NCI-H774 (cell line): ENCODE data around the gene PLAAT5.
"Not testable (repeated sequence)": the region's sequence is repeated elsewhere in the genome, so short reads cannot be mapped to it uniquely, and the experiment has no call there.

ENCODE experiments used
- DNase-seq: peaks from one replicate; lab custom pipeline; 2025; lab: John Stamatoyannopoulos, UW

The PLAAT5 gene, protein sequence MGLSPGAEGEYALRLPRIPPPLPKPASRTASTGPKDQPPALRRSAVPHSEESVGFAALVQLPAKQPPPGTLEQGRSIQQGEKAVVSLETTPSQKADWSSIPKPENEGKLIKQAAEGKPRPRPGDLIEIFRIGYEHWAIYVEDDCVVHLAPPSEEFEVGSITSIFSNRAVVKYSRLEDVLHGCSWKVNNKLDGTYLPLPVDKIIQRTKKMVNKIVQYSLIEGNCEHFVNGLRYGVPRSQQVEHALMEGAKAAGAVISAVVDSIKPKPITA

DNA sequence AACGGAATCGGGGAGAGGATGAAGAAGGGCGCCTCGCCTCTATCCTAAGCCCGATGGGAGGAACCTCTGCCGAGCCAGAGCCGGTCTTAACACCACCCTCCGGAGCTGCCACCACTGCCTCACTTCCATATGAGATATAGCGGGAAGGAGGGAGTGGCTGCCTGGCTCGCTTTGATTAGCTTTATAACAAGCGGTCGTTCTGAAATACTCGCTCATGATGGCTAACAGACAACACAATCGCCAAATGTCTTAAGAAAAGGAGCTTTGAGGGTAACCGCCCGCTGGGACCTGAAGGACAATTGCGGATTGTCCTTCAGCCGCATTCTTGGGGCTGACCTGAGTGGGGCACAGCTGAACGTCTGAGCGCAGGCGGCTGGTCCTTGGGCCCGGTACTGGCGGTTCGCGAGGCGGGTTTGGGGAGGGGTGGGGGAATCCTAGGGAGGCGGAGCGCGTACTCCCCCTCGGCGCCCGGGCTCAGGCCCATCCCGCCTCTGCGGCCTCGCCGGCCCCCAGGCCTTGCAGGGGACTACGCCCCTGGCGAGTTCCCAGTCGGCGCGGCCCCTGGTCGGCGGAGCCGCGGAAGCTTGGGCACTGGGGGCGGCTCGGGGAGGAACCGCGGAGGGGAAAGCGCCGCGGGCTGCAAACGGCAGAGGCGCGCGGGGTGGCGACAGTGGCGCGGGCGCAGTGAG lies at the start of gene PLAAT5:
PLAAT5 (minus strand) TSS at position 617 of the 689 bp plus-strand sequence; CDS start at position 484, 133 bp downstream.
- DNase-seq, result no peak

DNA sequence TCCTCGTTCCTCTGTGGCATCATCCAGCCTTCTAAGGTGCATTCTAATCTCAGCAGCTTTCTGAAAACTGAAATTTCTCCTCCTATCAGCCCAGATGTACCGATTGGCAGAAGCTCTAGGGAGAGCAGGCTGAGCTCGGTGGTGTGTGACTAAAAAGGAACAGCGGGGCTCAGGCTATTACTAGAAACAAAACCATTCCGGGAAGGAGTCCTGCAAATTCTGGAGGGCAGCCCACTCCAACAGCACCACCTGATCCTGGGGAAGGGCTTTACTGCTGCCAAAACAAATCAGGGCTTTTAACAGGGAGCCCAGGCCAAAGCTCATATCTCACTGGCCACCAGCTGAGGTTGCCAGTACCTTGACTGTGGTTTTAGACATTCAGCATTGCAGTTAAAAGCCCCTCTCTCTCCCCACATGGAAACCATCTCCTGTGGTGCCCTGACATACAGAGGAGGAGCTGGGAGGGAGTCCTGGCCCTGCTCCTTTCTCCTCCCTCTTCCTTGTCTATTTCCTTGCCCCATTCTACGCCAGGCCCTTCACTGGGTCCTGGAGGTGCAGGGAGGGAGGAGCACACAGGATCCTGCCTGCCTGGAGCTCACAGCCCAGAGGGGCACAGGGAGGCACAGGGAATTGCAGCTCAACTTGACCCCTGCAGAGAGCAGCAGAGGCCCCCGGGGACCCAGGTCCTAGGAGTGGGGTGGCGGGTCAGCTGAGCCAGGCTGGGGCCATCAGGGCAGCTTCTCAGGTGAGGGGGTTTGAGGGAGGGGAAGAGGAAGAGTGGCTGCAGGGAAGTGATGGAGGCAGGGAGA lies 46.5 kb upstream of the PLAAT5 start:
- DNase-seq, result no peak

DNA sequence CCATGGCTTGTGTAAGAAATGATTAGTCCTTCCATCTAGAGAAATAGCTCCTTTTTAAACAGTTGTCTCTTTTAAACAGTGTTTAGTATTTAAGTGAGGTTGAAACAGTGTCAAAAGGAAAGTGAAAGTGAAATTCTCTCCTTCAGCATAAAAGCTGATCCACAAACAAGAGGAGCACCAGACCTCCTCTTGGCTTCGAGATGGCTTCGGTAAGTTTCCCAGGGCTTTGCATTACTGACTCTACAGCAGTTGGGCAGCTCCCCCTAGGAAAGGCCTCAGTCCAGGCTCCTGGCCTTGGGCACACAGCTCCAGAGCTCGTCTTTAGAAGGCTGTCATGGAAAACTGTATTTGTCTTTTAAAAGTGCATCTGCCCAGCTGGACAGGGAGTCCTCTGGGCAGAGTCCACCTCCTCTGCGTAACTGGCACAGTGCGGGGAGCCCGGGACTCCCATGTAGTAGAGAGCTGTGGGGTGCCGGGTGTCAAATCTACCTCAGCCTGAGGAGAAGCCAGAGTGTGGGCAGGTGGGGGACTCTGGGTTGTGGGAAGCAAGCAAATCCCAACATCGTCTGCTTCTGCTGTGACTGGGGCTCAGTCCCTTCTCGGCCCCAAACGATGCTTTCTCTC lies 45.8 kb upstream of the PLAAT5 start, which contains the start of gene PLAAT4:
PLAAT4 (plus strand) TSS at position 140 of the 624 bp plus-strand sequence; CDS start at position 201, 61 bp downstream.
- no peak for DNase-seq

DNA sequence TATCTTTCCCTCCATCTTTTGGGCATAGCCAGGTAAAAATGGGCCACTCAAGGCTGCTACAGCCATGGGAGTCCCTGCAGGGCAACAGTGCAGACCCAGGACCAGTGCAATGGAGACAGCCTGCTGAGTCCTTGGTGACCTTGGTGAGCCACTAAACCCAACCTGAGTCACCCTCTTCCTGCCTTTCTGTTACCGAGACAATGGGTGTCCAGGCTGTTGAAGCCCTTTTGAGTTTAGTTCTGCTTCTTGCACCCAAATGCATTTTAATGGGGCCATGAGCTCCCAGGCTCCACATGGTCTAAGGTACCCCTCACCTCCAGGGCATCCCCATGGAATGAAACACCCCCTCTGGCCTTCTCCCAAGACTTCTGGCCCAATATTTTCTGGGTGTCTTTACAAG lies 44.8 kb upstream of the PLAAT5 start:
- DNase-seq, result no peak

DNA sequence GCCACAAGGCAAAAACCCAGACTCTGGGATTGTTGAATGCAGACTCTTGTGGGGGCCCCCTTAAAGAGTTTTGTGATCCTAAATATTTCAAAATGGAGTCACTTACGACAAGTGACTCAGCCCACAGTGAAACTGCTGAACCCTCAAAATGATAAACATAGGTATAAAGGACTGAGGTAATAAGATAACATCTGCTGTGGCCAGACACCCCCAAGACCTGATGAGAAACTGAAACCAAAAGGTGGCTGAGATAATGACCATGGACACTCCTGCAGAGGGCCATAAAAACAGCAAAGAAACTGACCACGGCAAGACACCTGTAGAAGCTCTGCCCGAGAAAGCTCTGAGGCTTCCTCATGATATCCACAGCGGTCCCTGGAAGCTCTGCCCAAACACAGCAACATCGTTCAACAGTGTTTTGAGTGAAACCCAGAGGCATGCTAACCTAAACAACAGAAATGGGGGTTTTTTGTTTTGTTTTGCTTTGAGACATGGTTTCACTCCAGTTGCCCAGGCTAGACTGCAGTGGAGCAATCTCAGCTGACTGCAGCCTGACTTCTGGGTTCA lies 44.0 kb upstream of the PLAAT5 start:
- DNase-seq, result no peak

DNA sequence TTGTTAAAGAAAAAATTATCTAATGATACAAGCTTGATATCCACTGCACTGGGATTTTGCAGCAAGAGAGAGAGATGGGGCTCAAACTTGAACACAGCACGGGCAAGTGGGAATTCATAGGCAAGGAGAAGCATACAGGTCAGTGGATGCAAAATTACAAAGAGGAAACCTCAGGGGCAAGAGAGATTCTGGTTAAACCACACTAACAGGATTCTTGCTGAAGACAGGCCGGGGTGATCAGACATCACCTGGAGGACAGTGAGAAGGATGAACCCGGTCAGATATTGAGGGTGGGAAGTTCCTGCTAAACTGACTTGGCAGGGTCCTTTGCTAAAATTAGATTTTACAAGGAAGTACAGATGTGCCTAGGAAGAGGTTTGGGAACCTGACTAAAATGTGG lies 43.1 kb upstream of the PLAAT5 start:
- no peak for DNase-seq

DNA sequence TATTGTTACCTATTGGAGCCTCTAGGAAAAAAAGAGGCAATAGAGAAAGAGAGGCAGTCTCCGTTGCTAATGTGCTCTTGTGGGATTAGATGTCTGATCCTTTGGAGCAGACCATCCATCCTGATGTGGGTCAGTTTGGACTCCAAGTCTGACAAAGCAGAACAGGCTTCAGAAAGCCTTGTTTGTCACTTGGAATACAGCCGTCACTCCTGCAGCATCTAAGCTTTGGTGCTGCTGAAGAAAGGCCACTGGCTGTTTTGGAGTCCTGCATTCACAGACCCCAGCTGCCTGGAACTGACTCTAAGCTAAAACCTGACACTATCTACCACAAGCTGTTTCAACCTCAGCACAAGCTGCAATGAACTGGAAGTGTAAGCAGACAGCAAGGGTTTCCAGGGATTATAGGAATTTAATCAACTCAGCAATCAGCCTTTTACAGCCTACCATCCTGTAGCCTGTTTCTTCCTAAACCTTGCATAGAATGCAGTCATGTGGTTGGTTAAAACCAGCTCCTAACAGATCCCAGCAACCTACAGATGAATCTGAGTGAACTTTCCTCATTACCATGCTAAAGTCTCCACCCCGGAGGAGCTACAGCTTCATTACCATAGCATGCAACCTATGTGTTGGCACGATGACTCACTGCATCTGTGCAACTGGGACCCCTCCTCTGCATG lies 42.0 kb upstream of the PLAAT5 start:
- DNase-seq, result no peak

DNA sequence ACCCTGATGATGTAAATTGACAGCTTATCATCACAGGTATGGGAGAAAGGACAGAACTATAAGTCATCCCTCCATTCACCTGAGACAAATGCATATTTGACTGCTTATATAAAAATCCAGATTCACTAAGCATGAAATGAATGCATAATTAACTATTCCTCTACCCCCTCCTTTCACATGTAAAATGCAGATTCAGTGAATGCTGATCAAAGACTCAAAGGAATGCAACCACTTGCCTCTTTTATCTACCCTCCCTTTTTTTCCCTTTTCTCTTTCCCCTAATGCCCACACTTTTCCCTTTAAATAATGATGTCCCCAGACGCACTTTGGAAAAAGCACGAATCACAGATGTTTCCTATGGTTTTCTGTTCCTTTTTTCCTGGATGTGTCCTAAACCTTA lies 41.1 kb upstream of the PLAAT5 start:
- no peak for DNase-seq

DNA sequence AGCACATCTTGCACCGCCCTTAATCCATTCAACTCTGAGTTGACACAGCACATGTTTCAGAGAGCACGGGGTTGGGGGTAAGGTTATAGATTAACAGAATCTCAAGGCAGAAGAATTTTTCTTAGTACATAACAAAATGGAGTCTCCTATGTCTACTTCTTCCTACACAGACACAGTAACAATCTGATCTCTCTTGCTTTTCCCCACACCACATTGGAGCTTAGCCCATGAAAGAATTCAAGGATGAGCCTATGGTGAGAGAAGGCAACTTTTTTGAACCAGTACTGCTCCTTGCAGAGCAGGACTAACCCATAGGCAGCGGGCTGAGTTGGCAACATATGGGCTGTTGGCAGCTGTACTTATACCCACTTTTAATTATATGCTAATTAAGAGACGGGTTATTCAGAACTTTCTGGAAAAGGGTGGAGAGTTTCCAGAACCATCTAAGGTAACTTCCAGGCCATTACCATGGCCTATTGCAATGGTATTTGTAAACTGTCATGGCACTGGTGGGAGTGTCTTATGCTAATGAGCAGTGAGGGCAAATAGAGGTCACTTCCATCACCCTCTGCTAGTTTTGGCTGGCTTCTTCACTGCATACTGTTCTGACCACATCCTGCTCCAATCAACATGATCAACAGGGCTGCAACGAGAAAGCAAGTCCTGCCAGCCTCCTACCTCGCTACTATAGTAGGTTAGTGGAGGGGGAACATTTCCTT lies 40.3 kb upstream of the PLAAT5 start:
- DNase-seq, result not testable (repeated sequence)

DNA sequence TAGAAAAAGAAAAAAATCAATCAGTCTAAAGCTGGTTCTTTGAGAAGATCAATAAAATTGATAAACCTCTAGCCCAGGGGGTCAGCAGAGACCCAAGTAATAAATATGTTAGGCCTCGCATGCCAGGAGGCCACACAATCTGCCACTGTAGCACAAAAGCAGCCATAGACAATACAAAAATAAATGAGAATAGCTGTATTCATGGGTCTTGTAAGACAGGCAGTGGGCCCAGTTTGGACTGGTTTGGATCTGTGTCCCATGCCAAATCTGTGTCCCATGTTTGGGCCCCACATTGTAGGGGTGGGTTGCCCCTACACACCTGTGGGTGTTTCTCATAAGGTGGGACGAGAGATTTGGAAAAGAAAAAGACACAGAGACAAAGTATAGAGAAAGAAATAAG lies 39.1 kb upstream of the PLAAT5 start:
- DNase-seq, result no peak

DNA sequence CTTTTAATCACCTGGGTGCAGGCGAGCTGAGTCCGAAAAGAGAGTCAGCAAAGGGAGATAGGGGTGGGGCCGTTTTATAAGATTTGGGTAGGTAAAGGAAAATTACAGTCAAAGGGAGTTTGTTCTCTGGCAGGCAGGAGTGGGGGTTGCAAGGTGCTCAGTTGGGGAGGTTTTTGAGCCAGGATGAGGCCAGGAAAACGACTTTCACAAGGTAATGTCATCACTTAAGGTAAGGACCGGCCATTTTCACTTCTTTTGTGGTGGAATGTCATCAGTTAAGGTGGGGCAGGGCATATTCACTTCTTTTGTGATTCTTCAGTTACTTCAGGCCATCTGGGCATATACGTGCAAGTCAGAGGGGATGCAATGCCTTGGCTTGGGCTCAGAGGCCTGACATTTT lies 38.4 kb upstream of the PLAAT5 start:
- DNase-seq, result not testable (repeated sequence)

DNA sequence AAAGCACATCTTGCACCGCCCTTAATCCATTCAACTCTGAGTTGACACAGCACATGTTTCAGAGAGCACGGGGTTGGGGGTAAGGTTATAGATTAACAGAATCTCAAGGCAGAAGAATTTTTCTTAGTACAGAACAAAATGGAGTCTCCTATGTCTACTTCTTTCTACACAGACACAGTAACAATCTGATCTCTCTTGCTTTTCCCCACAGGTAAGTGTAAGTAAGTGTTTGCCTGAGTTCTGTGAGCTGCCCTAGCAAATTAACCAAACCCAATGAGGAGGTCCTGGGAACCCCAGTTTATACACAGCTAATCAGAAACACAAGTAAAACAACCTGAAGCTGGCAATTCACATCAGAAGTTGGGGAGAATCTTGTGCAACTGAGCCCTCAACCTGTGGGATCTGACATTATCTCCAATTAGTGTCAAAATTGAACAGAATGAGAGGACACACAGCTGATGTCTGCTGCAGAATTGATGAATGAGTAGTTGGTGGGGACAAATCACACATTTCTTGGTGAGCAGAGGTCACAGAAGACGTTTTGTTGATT lies 37.8 kb upstream of the PLAAT5 start:
- not testable (repeated sequence) for DNase-seq

DNA sequence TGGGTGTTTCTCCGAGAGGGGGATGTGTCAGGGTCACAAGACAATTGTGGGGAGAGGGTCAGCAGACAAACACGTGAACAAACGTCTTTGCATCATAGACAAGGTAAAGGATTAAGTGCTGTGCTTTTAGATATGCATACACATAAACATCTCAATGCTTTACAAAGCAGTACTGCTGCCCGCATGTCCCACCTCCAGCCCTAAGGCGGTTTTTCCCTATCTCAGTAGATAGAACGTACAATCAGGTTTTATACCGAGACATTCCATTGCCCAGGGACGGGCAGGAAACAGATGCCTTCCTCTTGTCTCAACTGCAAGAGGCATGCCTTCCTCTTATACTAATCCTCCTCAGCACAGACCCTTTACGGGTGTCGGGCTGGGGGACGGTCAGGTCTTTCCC lies 37.2 kb upstream of the PLAAT5 start:
- DNase-seq, result not testable (repeated sequence)

DNA sequence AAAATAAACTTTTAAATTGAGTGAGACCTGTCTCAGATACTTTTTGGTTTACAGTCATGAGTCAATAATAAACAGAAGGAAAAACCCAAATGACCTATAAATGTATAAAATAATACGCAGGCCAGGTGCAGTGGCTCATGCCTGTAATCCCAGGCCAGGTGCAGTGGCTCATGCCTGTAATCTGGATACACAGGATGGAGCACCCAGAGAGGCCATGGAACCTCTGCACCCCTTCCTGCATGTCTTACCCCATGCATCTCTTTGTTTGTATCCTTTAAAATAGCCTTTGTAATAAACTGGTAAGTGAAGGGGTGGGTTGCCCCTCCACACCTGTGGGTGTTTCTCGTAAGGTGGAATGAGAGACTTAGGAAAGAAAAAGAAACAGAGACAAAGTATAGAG lies 36.7 kb upstream of the PLAAT5 start:
- no peak for DNase-seq

DNA sequence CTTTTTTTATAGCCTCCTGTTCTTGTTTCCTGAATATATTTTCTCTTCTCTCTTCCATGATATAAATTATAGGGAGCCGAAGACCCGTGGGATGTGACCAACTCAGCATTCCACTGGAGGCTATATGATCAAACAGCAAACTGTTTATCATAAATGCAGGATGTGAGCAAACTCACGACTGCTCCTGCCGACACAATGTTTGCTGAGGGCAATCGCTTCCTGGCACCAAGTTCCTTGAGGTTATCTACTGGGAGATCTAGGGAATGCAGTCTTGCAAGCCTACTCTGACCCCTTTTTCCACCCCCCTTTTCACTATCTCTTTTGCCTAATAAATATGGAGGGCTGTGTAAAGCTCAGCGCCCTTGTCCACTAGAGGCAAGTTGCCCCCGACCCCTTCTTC lies 32.2 kb upstream of the PLAAT5 start:
- DNase-seq, result no peak

DNA sequence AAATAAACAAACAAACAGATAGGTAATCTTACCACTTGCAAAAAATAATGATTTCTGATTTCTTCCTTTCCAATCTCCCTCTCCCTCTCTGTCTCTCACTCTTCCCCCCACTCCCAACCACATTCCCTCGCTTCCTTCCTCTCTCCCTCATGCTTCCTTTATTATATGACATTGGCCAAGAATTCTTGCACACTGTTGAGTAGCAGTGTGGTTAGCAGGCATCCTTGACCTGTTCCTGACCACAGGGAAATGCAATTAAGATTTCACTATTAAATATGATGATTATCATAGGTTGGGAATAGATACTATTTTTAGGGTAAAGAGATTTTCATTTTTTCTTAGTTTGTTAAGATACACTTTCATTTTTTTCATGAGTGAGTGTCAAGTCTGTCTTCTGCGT lies 30.9 kb upstream of the PLAAT5 start:
- no peak for DNase-seq

DNA sequence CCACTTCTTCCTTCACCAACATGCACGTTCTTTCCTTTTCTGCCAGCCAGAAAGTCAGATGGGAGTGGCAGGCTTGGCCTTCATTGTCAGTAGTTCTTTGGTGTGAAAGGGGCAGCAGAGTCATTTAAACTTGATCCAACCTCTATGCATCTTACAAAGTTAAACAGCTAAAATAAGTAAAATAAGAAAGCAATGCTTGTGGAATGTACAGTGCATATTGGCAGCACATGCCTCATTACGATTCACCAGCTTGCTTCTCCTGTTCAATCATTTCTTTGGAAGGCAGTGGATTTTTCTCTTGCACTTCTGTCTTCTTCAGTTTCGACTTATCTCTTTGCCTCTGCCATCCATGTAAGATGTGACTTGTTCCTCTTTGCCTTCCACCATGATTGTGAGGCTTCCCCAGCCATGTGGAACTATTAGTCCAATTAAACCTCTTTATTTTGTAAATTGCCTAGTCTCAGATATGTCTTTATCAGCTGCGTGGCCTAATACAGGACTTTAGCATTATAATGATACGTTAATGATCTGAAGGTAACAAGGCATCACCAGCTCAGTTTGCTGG lies 29.7 kb upstream of the PLAAT5 start:
- no peak for DNase-seq

DNA sequence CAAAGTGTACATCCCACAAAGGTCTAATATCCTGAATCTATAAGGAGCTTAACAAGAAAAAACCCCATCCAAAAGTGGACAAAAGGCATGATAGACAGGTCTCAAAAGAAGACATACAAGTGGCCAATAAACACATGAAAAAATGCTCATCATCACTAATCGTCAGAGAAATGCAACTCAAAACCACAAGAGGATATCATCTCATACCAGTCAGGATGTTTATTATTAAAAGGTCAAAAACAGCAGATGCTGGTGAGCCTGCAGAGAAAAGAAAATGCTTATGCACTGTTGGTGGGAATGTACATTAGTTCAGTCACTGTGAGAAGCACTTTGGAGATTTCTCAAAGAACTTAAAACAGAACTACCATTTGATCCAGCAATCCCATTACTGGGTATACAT lies 27.6 kb upstream of the PLAAT5 start:
- DNase-seq, result no peak

DNA sequence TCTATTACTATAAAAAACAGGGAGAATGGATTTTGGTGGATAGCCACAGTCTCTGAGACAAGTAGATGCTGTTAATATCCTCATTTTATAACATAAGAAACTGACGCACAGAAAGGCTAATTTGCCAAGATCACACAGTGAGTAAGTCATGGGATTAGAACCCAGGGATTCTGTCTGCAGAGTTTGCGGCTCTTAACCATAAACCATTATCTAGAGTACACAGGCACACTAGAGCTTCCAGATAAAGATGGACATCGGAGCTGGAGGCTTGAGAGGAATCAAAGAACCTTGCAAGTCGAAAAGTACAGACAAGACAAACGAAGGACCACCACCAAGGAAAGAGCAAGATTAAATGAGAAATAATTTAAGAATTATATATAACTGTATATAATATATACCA lies 26.2 kb upstream of the PLAAT5 start:
- DNase-seq, result no peak

DNA sequence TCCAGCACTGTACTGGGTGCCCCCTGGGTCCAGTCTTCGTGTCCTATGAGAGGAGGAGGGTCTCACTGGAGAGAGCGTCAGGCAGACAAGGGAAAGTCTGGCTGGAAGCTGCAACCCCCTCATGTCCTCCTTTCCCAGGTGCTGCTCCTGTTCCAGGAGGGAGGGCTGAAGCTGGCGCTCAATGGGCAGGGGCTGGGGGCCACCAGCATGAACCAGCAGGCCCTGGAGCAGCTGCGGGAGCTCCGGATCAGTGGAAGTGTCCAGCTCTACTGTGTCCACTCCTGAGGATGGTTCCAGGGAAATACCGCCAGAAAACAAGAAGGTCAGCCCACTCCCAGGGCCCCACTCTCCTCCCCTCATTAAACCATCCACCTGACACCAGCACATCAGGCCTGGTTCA lies 25.1 kb upstream of the PLAAT5 start:
- no peak for DNase-seq
